Hepatocyte (in vitro differentiated cells): ENCODE measurements around the gene TMEM232.

Experiments used
- CTCF ChIP-seq: fragments of 200-600 bp; sonication (generic); IDR thresholded peaks from 2 replicates; pipeline ENCODE4 v1.5.1; 2016; ENCODE audit warnings: antibody characterized with exemption, mild to moderate bottlenecking; ENCODE audit not compliant: poor library complexity
- EZH2 ChIP-seq: fragments of 200-600 bp; sonication (generic); IDR thresholded peaks from 2 replicates; pipeline ENCODE4 v1.6.1; 2016; ENCODE audit warnings: antibody characterized with exemption, mild to moderate bottlenecking, borderline replicate concordance
- EZH2phosphoT487 ChIP-seq: fragments of 200-600 bp; sonication (generic); IDR thresholded peaks from one replicate; pipeline ENCODE4 v1.6.1; 2018; ENCODE audit warnings: antibody characterized with exemption, mild to moderate bottlenecking, low read depth, moderate library complexity; ENCODE audit not compliant: unreplicated experiment, severe bottlenecking

- no peak for TF ChIP-seq CTCF
- no peak for TF ChIP-seq EZH2
- TF ChIP-seq EZH2phosphoT487: no peak
These were observed 316.9 kb downstream of the TMEM232 start for GRCh38 chr5:110409571-110409970.
